Vagina (tissue), 2 donors: ENCODE data around the gene ATP5PD. TPM values are rescaled to one million over a fixed set of nuclear protein-coding genes. Genes with fewer than 3 reads are reported as not detected.

Source experiments
- DNase-seq, 2 donors: peaks; one replicate each; pipeline ENCODE4 v3.0.0-alpha.2; 2017; ENCODE audit errors: extremely low spot score in 2 of 2
- H3K27ac ChIP-seq: fragments of 200-600 bp; sonication (generic); one replicate; pipeline ENCODE4 v1.5.1; 2019
- H3K27me3 ChIP-seq: fragments of 200-600 bp; sonication (generic); one replicate; pipeline ENCODE4 v1.5.1; 2019
- H3K36me3 ChIP-seq, 2 donors: fragments of 200-600 bp; sonication (generic); one replicate each; pipeline ENCODE4 v1.5.1; 2017 to 2019
- H3K4me1 ChIP-seq: fragments of 200-600 bp; sonication (generic); one replicate; pipeline ENCODE4 v1.5.1; 2019
- H3K4me3 ChIP-seq, 2 donors: fragments of 200-600 bp; sonication (generic); 1 replicate in 1 of 2; 2 replicates in 1 of 2; pipeline ENCODE4 v1.5.1; 2016 to 2019
- H3K9me3 ChIP-seq: fragments of 200-600 bp; sonication (generic); one replicate; pipeline ENCODE4 v1.5.1; 2019
- POLR2A ChIP-seq, 2 donors: fragments of 450-650 bp; IDR thresholded peaks; one replicate each; pipeline ENCODE4 v1.6.1; 2017; ENCODE audit warnings: antibody characterized with exemption in 2 of 2, mild to moderate bottlenecking in 2 of 2, moderate library complexity in 2 of 2
- POLR2AphosphoS5 ChIP-seq, 2 donors: sonication (generic); formaldehyde crosslinking; IDR thresholded peaks; one replicate each; pipeline ENCODE4 v1.9.0; 2017; ENCODE audit warnings: antibody characterized with exemption in 2 of 2, mild to moderate bottlenecking in 2 of 2, low read depth in 1 of 2; ENCODE audit not compliant: insufficient read depth in 1 of 2
- intact Hi-C: fragments of 100-400 bp; cut with DNase I; formaldehyde crosslinking; loops from one replicate; pipeline ENCODE4 v1.15.1; 2023
- total RNA-seq: library from RNA; depleted of rRNA; stranded (reverse); fragments of >200 nt; gene quantifications from one replicate; pipeline ENCODE4 v1.2.3, GENCODE V29; 2016
- TF ChIP-seq, protein P1 (sequence below), 3 experiments: fragments of 450-650 bp in 2 of 3; fragments of 200-600 bp in 1 of 3; sonication (generic) in 1 of 3; IDR thresholded peaks; one replicate each; pipeline ENCODE4 v1.5.1; 2017 to 2019; ENCODE audit warnings: antibody characterized with exemption in 3 of 3, mild to moderate bottlenecking in 2 of 3, moderate library complexity in 2 of 3

The ATP5PD gene
- total RNA-seq, 1 donor from 2014 or later = 149 TPM

DNA sequence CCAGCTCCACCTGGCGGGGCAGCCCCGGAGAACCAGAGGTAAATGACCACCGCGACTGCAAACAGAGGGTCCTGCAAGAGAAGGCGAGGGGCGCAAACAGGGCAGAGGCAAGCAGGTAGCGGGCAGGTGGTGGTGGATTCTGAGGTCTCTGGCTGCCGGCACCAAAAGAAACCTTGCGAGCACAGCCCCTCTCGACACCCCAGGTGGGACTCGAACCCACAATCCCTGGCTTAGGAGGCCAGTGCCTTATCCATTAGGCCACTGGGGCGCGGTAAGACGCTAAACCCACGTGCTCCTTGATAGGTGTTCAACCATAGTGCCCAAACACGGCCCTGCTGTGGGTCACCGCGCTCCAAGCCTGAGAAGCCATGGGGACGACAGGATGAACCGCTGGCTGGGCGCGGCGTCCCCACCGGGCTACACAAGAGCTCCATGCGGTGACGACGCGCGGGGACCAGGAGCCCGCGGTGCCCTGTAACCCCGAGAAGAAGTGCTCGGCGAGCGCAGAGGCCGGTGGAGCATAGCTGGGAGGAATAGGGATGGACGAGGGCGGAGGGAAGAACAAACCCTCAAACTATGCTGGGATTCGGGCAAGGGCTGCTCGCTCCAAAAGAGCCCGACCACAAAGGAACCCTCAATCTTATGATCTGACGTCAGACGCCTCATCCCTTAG is 12.4 kb downstream of the ATP5PD start:
- TF ChIP-seq POLR2A (IDR thresholded peaks at IDR 0.05) (no peak), POLR2AphosphoS5 (IDR thresholded peaks at IDR 0.05; ENCODE audit: insufficient read depth in 1 of 2, low read depth in 1 of 2) (peak in 1 of 2 donors; percentile 30)
- TF ChIP-seq, protein P1, sequence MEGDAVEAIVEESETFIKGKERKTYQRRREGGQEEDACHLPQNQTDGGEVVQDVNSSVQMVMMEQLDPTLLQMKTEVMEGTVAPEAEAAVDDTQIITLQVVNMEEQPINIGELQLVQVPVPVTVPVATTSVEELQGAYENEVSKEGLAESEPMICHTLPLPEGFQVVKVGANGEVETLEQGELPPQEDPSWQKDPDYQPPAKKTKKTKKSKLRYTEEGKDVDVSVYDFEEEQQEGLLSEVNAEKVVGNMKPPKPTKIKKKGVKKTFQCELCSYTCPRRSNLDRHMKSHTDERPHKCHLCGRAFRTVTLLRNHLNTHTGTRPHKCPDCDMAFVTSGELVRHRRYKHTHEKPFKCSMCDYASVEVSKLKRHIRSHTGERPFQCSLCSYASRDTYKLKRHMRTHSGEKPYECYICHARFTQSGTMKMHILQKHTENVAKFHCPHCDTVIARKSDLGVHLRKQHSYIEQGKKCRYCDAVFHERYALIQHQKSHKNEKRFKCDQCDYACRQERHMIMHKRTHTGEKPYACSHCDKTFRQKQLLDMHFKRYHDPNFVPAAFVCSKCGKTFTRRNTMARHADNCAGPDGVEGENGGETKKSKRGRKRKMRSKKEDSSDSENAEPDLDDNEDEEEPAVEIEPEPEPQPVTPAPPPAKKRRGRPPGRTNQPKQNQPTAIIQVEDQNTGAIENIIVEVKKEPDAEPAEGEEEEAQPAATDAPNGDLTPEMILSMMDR (IDR thresholded peaks at IDR 0.05) = peak in 1 of 3 experiments; percentile 14
- Histone ChIP-seq H3K27me3 (no peaks in the 10 kb centered on the region), H3K4me1 (peaks cover 37% of the 10 kb centered on the region), H3K4me3 (peak overlapping the region; percentile 66 to 81), H3K36me3 (peaks cover 0 to 13% of the 10 kb centered on the region in 2 donors), H3K27ac (peak overlapping the region; percentile 98), H3K9me3 (no peaks in the 10 kb centered on the region)
- intact Hi-C loops = loop anchor here (10.0 kb wide), 1 partner anchor 70 kb away; no protein-coding TSS in a partner anchor
- peak in 1 of 2 donors; percentile 96 for DNase-seq

- intact Hi-C loops = loop anchor here (10.0 kb wide), 1 partner anchor 69 kb away; no protein-coding TSS in a partner anchor
- Histone ChIP-seq H3K4me1 (peaks cover 37% of the 10 kb centered on the region), H3K4me3 (peak overlapping the region; percentile 66 to 81), H3K9me3 (no peaks in the 10 kb centered on the region), H3K36me3 (peaks cover 0 to 6% of the 10 kb centered on the region in 2 donors), H3K27me3 (no peaks in the 10 kb centered on the region), H3K27ac (peak overlapping the region; percentile 98)
- peak in 1 of 2 donors; percentile 97 for DNase-seq
- TF ChIP-seq, protein P1 (IDR thresholded peaks at IDR 0.05) = no peak
- TF ChIP-seq POLR2AphosphoS5 (IDR thresholded peaks at IDR 0.05; ENCODE audit: insufficient read depth in 1 of 2, low read depth in 1 of 2) = peak; percentile 72 to 86
- no peak for TF ChIP-seq POLR2A (IDR thresholded peaks at IDR 0.05)
These were observed 13.2 kb downstream of the ATP5PD start for GRCh38 chr17:75033346-75034235.

- no peaks in the 10 kb centered on the region for H3K27me3 ChIP-seq
- DNase-seq = no peak
- no peak for TF ChIP-seq POLR2A (IDR thresholded peaks at IDR 0.05)
- no peak for TF ChIP-seq POLR2AphosphoS5 (IDR thresholded peaks at IDR 0.05; ENCODE audit: insufficient read depth in 1 of 2, low read depth in 1 of 2)
- TF ChIP-seq, protein P1 (IDR thresholded peaks at IDR 0.05) = no peak
- H3K27ac ChIP-seq = peak overlapping the region; percentile 98
- peaks cover 37% of the 10 kb centered on the region for H3K4me1 ChIP-seq
- peak overlapping the region; percentile 44 to 81 for H3K4me3 ChIP-seq
- no peaks in the 10 kb centered on the region for H3K9me3 ChIP-seq
- intact Hi-C loops = loop anchor here (10.0 kb wide), 1 partner anchor 68 kb away; no protein-coding TSS in a partner anchor
- H3K36me3 ChIP-seq = no peaks in the 10 kb centered on the region
These were observed 14.0 kb downstream of the ATP5PD start for GRCh38 chr17:75032720-75033280.

GRCh38 chr17:75031972-75032719 is 14.6 kb downstream of the ATP5PD start:
- intact Hi-C loops = loop anchor here (10.0 kb wide), 1 partner anchor 67 kb away; no protein-coding TSS in a partner anchor
- peak in 1 of 2 donors; percentile 94 for DNase-seq
- Histone ChIP-seq H3K4me1 (peaks cover 37% of the 10 kb centered on the region), H3K27ac (peak overlapping the region; percentile 98), H3K36me3 (no peaks in the 10 kb centered on the region), H3K27me3 (no peaks in the 10 kb centered on the region), H3K4me3 (peak overlapping the region; percentile 44 to 81), H3K9me3 (no peaks in the 10 kb centered on the region)
- peak in 1 of 2 donors; percentile 11 for TF ChIP-seq POLR2A (IDR thresholded peaks at IDR 0.05)
- TF ChIP-seq POLR2AphosphoS5 (IDR thresholded peaks at IDR 0.05; ENCODE audit: insufficient read depth in 1 of 2, low read depth in 1 of 2) = peak; percentile 60 to 77
- TF ChIP-seq, protein P1 (IDR thresholded peaks at IDR 0.05) = no peak
